H9 (cell line): Measurements from ENCODE around the gene SFXN1. TPM values are rescaled to one million over a fixed set of nuclear protein-coding genes. Genes with fewer than 3 reads are reported as not detected.

Source experiments
- DNase-seq: peaks from one replicate; pipeline ENCODE4 v3.0.0-alpha.2; 2017
- H2AFZ ChIP-seq: one replicate; pipeline ENCODE4 v1.6.1; 2013; ENCODE audit warnings: mild to moderate bottlenecking, low read length, control low read depth, moderate library complexity
- H2AK5ac ChIP-seq: 2 replicates; pipeline ENCODE4 v1.6.1; 2013; ENCODE audit warnings: low read length, control low read depth, mixed read lengths; ENCODE audit not compliant: insufficient read length
- H2BK120ac ChIP-seq: one replicate; pipeline ENCODE4 v1.6.1; 2013; ENCODE audit warnings: low read depth, mild to moderate bottlenecking, low read length, control low read depth, inconsistent platforms; ENCODE audit not compliant: poor library complexity, severe bottlenecking
- H2BK12ac ChIP-seq: 2 replicates; pipeline ENCODE4 v1.6.1; 2013; ENCODE audit warnings: low read length, control low read depth, mixed read lengths, low read depth; ENCODE audit not compliant: insufficient read length
- H2BK15ac ChIP-seq: 2 replicates; pipeline ENCODE4 v1.6.1; 2013; ENCODE audit warnings: low read depth, low read length, control low read depth
- H2BK20ac ChIP-seq: one replicate; pipeline ENCODE4 v1.6.1; 2013; ENCODE audit warnings: low read depth, mild to moderate bottlenecking, low read length, control low read depth, inconsistent platforms; ENCODE audit not compliant: poor library complexity, severe bottlenecking
- H2BK5ac ChIP-seq: 2 replicates; pipeline ENCODE4 v1.6.1; 2013; ENCODE audit warnings: low read length, control low read depth, mixed read lengths; ENCODE audit not compliant: insufficient read length
- H3K14ac ChIP-seq: 2 replicates; pipeline ENCODE4 v1.6.1; 2013; ENCODE audit warnings: low read length, control low read depth; ENCODE audit not compliant: insufficient read depth
- H3K18ac ChIP-seq: 2 replicates; pipeline ENCODE4 v1.6.1; 2013; ENCODE audit warnings: low read depth, mild to moderate bottlenecking, mixed read lengths, low read length, control low read depth; ENCODE audit not compliant: insufficient read length
- H3K23ac ChIP-seq: 2 replicates; pipeline ENCODE4 v1.6.1; 2013; ENCODE audit warnings: low read length, control low read depth, mixed read lengths, low read depth; ENCODE audit not compliant: insufficient read length
- H3K23me2 ChIP-seq: 2 replicates; pipeline ENCODE4 v1.6.1; 2013; ENCODE audit warnings: low read depth, mild to moderate bottlenecking, mixed read lengths, low read length, control low read depth; ENCODE audit not compliant: insufficient read length, poor library complexity, severe bottlenecking
- H3K27ac ChIP-seq: 2 replicates; pipeline ENCODE4 v1.5.1; 2013; ENCODE audit warnings: low read length, control low read depth, mixed read lengths, low read depth; ENCODE audit not compliant: insufficient read length
- H3K27me3 ChIP-seq: 2 replicates; pipeline ENCODE4 v1.6.1; 2013; ENCODE audit warnings: low read length, control low read depth, inconsistent platforms; ENCODE audit not compliant: insufficient read depth
- H3K4ac ChIP-seq: 2 replicates; pipeline ENCODE4 v1.6.1; 2013; ENCODE audit warnings: low read depth, mild to moderate bottlenecking, control low read depth, inconsistent platforms, low read length, moderate library complexity
- H3K4me1 ChIP-seq: 2 replicates; pipeline ENCODE4 v1.6.1; 2013; ENCODE audit warnings: low read length, control low read depth, inconsistent platforms; ENCODE audit not compliant: insufficient read depth
- H3K4me2 ChIP-seq: 2 replicates; pipeline ENCODE4 v1.6.1; 2013; ENCODE audit warnings: low read length, control low read depth, mixed read lengths; ENCODE audit not compliant: insufficient read length, insufficient read depth
- H3K56ac ChIP-seq: 2 replicates; pipeline ENCODE4 v1.6.1; 2013; ENCODE audit warnings: low read depth, mild to moderate bottlenecking, mixed read lengths, low read length, control low read depth; ENCODE audit not compliant: insufficient read length
- H3K79me1 ChIP-seq: 2 replicates; pipeline ENCODE4 v1.6.1; 2013; ENCODE audit warnings: low read depth, mild to moderate bottlenecking, moderate library complexity, low read length, control low read depth, inconsistent platforms; ENCODE audit not compliant: insufficient read depth, poor library complexity, severe bottlenecking
- H3K79me2 ChIP-seq: 2 replicates; pipeline ENCODE4 v1.6.1; 2013; ENCODE audit warnings: low read length, control low read depth, inconsistent platforms; ENCODE audit not compliant: insufficient read depth
- H3K9ac ChIP-seq: 2 replicates; pipeline ENCODE4 v1.6.1; 2013; ENCODE audit warnings: low read length, control low read depth, mixed read lengths; ENCODE audit not compliant: insufficient read length; ENCODE audit errors: extremely low read depth
- H3K9me3 ChIP-seq: one replicate; pipeline ENCODE4 v1.6.1; 2013; ENCODE audit warnings: low read depth, low read length, inconsistent platforms; ENCODE audit not compliant: control insufficient read depth
- H3T11ph ChIP-seq: one replicate; pipeline ENCODE4 v1.6.1; 2013; ENCODE audit warnings: mild to moderate bottlenecking, low read length, control low read depth, inconsistent platforms
- H4K20me1 ChIP-seq: one replicate; pipeline ENCODE4 v1.6.1; 2013; ENCODE audit not compliant: control insufficient read depth, insufficient read length, insufficient read depth
- H4K5ac ChIP-seq: 2 replicates; pipeline ENCODE4 v1.6.1; 2013; ENCODE audit warnings: low read depth, mild to moderate bottlenecking, mixed read lengths, low read length, control low read depth; ENCODE audit not compliant: insufficient read length
- H4K8ac ChIP-seq: replicated peaks from 2 replicates; pipeline ENCODE4 v1.6.1; 2013; ENCODE audit warnings: low read length, control low read depth, mixed read lengths, low read depth; ENCODE audit not compliant: insufficient read length
- H4K91ac ChIP-seq: 2 replicates; pipeline ENCODE4 v1.6.1; 2013; ENCODE audit warnings: low read depth, mild to moderate bottlenecking, moderate library complexity, mixed read lengths, low read length, control low read depth; ENCODE audit not compliant: insufficient read length
- H3K27ac Mint-ChIP-seq, 3 experiments: 2 replicates in 2 of 3; 3 replicates in 1 of 3; pipeline ENCODE4 v1.8.0; 2020 to 2021; ENCODE audit warnings: mixed read lengths in 3 of 3, mild to moderate bottlenecking in 1 of 3, moderate library complexity in 1 of 3
- H3K27me3 Mint-ChIP-seq: 2 replicates; pipeline ENCODE4 v1.8.0; 2021; ENCODE audit warnings: low read depth, mild to moderate bottlenecking, moderate library complexity, mixed read lengths
- H3K36me3 Mint-ChIP-seq, 3 experiments: 2 replicates in 2 of 3; 3 replicates in 1 of 3; pipeline ENCODE4 v1.8.0; 2020 to 2021; ENCODE audit warnings: low read depth in 3 of 3, mixed read lengths in 3 of 3; ENCODE audit not compliant: insufficient read depth in 1 of 3
- H3K4me1 Mint-ChIP-seq, 2 experiments: 2 replicates each; pipeline ENCODE4 v1.8.0; 2020; ENCODE audit warnings: mixed read lengths in 2 of 2
- H3K4me3 Mint-ChIP-seq, 2 experiments: 2 replicates in 1 of 2; 3 replicates in 1 of 2; pipeline ENCODE4 v1.8.0; 2020 to 2021; ENCODE audit warnings: mild to moderate bottlenecking in 2 of 2, mixed read lengths in 2 of 2, moderate library complexity in 1 of 2
- H3K9me3 Mint-ChIP-seq, 2 experiments: 2 replicates in 1 of 2; 3 replicates in 1 of 2; pipeline ENCODE4 v1.8.0; 2020; ENCODE audit warnings: mild to moderate bottlenecking in 2 of 2, mixed read lengths in 2 of 2, moderate library complexity in 1 of 2
- CTCF ChIP-seq: fragments of 200-600 bp; sonication (generic); conservative IDR thresholded peaks from 3 replicates; pipeline ENCODE4 v1.8.0; 2021; ENCODE audit warnings: antibody characterized with exemption, mild to moderate bottlenecking
- WGBS: extraction: QIAGEN DNeasy Blood & Tissue Kit; methylation state at CpG from one replicate; pipeline ENCODE4 v1.1.7; 2013; ENCODE audit warnings: missing lambda C conversion rate, low lambda C conversion rate, mixed read lengths; ENCODE audit not compliant: insufficient read length; ENCODE audit errors: extremely low coverage; 5-methylcytosine and 5-hydroxymethylcytosine counted together
- total RNA-seq: library from RNA; stranded (reverse); gene quantifications from 2 replicates; pipeline ENCODE4 v1.2.1, GENCODE V29; 2021

The SFXN1 gene
- total RNA-seq, 1 experiment from 2014 or later = 99.2 TPM

- no peaks in the 10 kb centered on the region for H4K20me1 ChIP-seq
- peaks cover 14% of the 10 kb centered on the region; the same call in 1 of the 2 replicates for H3K4me1 ChIP-seq
- no peaks in the 10 kb centered on the region for H3K79me1 ChIP-seq
- H3K23ac ChIP-seq = no peak overlapping the region
- no peaks in the 10 kb centered on the region for H3K27me3 ChIP-seq
- Mint-ChIP-seq H3K9me3 (no peaks in the 10 kb centered on the region), H3K27me3 (no peaks in the 10 kb centered on the region; the same call in 1 of the 2 replicates), H3K27ac (peak overlapping the region in 2 of 3 experiments; percentile 30 to 87; a peak in 3 of 7 replicates), H3K4me3 (no peak overlapping the region; a peak in 2 of 5 replicates), H3K36me3 (no peaks in the 10 kb centered on the region), H3K4me1 (peaks cover 35 to 36% of the 10 kb centered on the region in 2 experiments)
- H2AK5ac ChIP-seq = no peak overlapping the region
- no peak overlapping the region for H2BK20ac ChIP-seq
- H3K4ac ChIP-seq = no peak overlapping the region
- no peak overlapping the region for H3K18ac ChIP-seq
- no peak overlapping the region for H3T11ph ChIP-seq
- H2BK12ac ChIP-seq = no peak overlapping the region
- no peak overlapping the region for H4K91ac ChIP-seq
- H2BK120ac ChIP-seq = no peak overlapping the region
- no peaks in the 10 kb centered on the region for H3K9me3 ChIP-seq
- no peak for TF ChIP-seq CTCF
- no peaks in the 10 kb centered on the region for H3K79me2 ChIP-seq
- no peak overlapping the region for H3K4me2 ChIP-seq
- H3K14ac ChIP-seq = no peak overlapping the region
- no peak overlapping the region for H4K5ac ChIP-seq
- no peak overlapping the region for H3K56ac ChIP-seq
- no peak overlapping the region for H2AFZ ChIP-seq
- H3K27ac ChIP-seq = no peak overlapping the region
- no peak overlapping the region for H2BK15ac ChIP-seq
- no peaks in the 10 kb centered on the region for H3K23me2 ChIP-seq
- no peak overlapping the region for H3K9ac ChIP-seq
- peak; percentile 61 for DNase-seq
- no peak overlapping the region for H4K8ac ChIP-seq
- H2BK5ac ChIP-seq = no peak overlapping the region
- no CpG with 5 or more reads among the region's 5 CpGs for WGBS
Observed at GRCh38 chr5:175561085-175561484, 82.7 kb downstream of the SFXN1 start.
